PFSK-1 (cell line): ENCODE data around the gene FOLR3.

ENCODE experiments used
- POLR2AphosphoS5 ChIP-seq: IDR thresholded peaks from 2 replicates; pipeline ENCODE4 v1.6.1; 2012; ENCODE audit warnings: low read depth, mild to moderate bottlenecking, control low read depth, low read length, moderate library complexity
- REST ChIP-seq, 2 experiments: IDR thresholded peaks; 2 replicates each; pipeline versions ENCODE4 v1.6.1 to v1.8.0; 2011 to 2012; ENCODE audit warnings: low read depth in 2 of 2, low read length in 2 of 2, control low read depth in 1 of 2, inconsistent platforms in 1 of 2, mild to moderate bottlenecking in 1 of 2, moderate library complexity in 1 of 2; ENCODE audit not compliant: insufficient read depth in 1 of 2

GRCh38 chr11:72102162-72102561 is 33.4 kb upstream of the FOLR3 start:
- TF ChIP-seq POLR2AphosphoS5 (peak; percentile 20), REST (IDR thresholded peaks at IDR 0.05; ENCODE audit: insufficient read depth in 1 of 2, low read depth in 2 of 2, low read length in 2 of 2) (no peak)
